ENCODE data around the gene IVNS1ABP. TPM values are rescaled to one million over a fixed set of nuclear protein-coding genes. Genes with fewer than 3 reads are reported as not detected.

IVNS1ABP gene
- total and polyA plus RNA-seq, 12 donors, result 26.0 to 132 (median 64.2) TPM

DNA sequence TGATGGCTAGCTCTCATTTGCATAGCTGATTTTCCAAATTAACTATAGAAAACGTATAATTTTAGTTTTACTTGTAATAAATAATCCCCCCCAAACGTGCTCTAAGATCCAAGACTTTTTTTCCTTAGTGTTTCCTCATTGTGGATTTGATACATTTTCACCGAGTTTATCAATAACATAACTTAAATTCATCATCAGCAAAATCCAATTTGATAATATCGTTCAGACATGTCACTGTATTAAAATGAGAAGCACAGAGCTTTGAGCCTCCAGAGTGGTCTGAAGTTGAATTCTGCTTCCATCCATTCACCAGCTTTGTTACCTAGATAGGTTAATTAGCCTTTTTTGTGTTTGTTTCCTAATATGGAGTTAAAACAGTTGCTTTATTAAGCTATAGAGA is 51.7 kb downstream of the IVNS1ABP start:
- TF ChIP-seq, protein P1, sequence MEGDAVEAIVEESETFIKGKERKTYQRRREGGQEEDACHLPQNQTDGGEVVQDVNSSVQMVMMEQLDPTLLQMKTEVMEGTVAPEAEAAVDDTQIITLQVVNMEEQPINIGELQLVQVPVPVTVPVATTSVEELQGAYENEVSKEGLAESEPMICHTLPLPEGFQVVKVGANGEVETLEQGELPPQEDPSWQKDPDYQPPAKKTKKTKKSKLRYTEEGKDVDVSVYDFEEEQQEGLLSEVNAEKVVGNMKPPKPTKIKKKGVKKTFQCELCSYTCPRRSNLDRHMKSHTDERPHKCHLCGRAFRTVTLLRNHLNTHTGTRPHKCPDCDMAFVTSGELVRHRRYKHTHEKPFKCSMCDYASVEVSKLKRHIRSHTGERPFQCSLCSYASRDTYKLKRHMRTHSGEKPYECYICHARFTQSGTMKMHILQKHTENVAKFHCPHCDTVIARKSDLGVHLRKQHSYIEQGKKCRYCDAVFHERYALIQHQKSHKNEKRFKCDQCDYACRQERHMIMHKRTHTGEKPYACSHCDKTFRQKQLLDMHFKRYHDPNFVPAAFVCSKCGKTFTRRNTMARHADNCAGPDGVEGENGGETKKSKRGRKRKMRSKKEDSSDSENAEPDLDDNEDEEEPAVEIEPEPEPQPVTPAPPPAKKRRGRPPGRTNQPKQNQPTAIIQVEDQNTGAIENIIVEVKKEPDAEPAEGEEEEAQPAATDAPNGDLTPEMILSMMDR (IDR thresholded peaks at IDR 0.05), result no peak
- H3K27ac ChIP-seq, result no peak overlapping the region
- ATAC-seq (no peak), DNase-seq (no peak)
- no peaks in the 10 kb centered on the region for H3K36me3 ChIP-seq
- WGBS, 2 donors, result 95 to 96% methylated on average over 4 of the region's 4 CpGs
- H3K27me3 ChIP-seq, result no peaks in the 10 kb centered on the region
- H3K4me3 ChIP-seq, result no peak overlapping the region
- no peaks in the 10 kb centered on the region for H3K9me3 ChIP-seq
- peaks cover 0 to 3% (median 0%) of the 10 kb centered on the region in 9 donors for H3K4me1 ChIP-seq
- intact Hi-C loops (cut with DNase I), result no loop called here

DNA sequence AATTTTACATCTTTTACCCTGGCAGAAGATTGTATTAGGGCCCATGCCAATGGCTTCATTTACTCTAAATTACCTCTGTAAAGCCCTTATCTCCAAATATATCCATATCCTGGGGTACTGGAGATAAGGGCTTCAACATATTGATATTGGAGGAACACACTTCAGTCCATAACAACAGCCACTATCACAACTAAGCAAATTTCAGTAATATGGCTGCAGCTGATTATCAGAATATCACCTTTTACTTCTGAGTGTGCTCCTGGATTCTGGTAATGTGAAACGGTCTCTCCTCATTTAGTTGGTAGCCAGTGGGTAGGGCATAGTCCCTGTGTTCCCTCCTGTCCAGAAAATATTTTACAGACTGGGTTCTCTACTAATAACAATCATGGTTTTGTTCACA is 53.3 kb downstream of the IVNS1ABP start:
- DNase-seq (no peak), ATAC-seq (no peak)
- intact Hi-C loops (cut with DNase I), result no loop called here
- Histone ChIP-seq H3K36me3 (no peaks in the 10 kb centered on the region), H3K27ac (no peak overlapping the region), H3K27me3 (no peaks in the 10 kb centered on the region), H3K4me1 (peaks cover 0 to 16% (median 10%) of the 10 kb centered on the region in 9 donors), H3K9me3 (no peaks in the 10 kb centered on the region), H3K4me3 (no peak overlapping the region)
- TF ChIP-seq, protein P1 (IDR thresholded peaks at IDR 0.05), result no peak
- WGBS, 2 donors, result 93 to 95% methylated on average over 1 of the region's 1 CpG

DNA sequence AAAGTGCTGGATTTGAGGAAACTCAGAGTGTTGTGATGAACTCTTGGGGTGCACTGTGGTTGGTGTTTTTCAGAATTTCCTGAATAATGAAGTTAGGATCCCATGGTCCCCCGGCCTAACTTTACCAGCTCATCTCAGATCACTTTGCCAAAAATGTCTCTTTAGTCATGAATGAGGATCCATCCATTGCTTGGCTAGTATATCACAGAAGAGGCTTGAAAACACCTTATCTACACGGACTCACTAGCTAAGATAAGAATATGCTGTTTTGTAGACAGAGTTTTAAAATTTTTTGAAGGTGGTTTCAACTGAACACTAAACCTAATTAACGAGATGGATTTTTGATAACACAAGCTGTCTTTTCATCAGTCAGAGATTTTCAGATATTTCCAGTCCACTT is 53.8 kb downstream of the IVNS1ABP start:
- 93 to 95% methylated on average over 3 of the region's 3 CpGs for WGBS, 2 donors
- ATAC-seq, result no peak

DNA sequence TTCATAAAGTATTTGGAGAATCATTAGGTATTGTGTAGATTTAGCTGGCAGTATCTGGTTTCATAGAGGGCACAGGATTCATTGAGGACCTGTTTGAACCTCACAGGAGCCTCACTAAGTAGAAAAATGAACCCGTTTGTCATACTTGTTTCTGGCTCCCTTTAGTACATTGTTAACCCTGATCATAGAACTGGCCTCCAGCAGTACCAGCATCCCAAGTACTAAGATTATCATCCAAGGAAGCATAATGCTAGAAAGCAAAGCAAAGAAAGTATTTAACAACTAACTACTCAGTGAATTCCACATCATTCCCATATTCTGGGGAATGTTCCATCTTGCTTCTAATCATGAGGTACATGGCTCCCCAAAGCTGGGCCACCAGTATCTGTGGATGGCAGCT is 54.9 kb downstream of the IVNS1ABP start:
- intact Hi-C loops (cut with DNase I), result no loop called here
- WGBS, 2 donors, result 97 to 100% methylated on average over 1 of the region's 1 CpG

More for the DNA sequence above, 53.8 kb downstream of the IVNS1ABP start:
- no peaks in the 10 kb centered on the region for H3K36me3 ChIP-seq
- H3K9me3 ChIP-seq, result no peaks in the 10 kb centered on the region
- TF ChIP-seq, protein P1 (IDR thresholded peaks at IDR 0.05), result no peak
- H3K27me3 ChIP-seq, result no peaks in the 10 kb centered on the region
- intact Hi-C loops (cut with DNase I), result no loop called here
- peaks cover 0 to 21% (median 10%) of the 10 kb centered on the region in 9 donors for H3K4me1 ChIP-seq
- H3K27ac ChIP-seq, result no peak overlapping the region
- no peak for DNase-seq
- H3K4me3 ChIP-seq, result no peak overlapping the region

More for the DNA sequence above, 54.9 kb downstream of the IVNS1ABP start:
- TF ChIP-seq, protein P1 (IDR thresholded peaks at IDR 0.05), result no peak
- ATAC-seq (no peak), DNase-seq (no peak)
- peaks cover 0 to 22% (median 11%) of the 10 kb centered on the region in 9 donors for H3K4me1 ChIP-seq
- H3K27ac ChIP-seq, result no peak overlapping the region
- H3K36me3 ChIP-seq, result no peaks in the 10 kb centered on the region
- H3K9me3 ChIP-seq, result no peaks in the 10 kb centered on the region
- no peaks in the 10 kb centered on the region for H3K27me3 ChIP-seq
- no peak overlapping the region for H3K4me3 ChIP-seq

Measured in heart right ventricle (tissue), 16 donors.